Measurements from ENCODE around the gene MFN2.
"Not testable (repeated sequence)": the region's sequence is repeated elsewhere in the genome, so short reads cannot be mapped to it uniquely, and the experiment has no call there.

Gene MFN2

DNA sequence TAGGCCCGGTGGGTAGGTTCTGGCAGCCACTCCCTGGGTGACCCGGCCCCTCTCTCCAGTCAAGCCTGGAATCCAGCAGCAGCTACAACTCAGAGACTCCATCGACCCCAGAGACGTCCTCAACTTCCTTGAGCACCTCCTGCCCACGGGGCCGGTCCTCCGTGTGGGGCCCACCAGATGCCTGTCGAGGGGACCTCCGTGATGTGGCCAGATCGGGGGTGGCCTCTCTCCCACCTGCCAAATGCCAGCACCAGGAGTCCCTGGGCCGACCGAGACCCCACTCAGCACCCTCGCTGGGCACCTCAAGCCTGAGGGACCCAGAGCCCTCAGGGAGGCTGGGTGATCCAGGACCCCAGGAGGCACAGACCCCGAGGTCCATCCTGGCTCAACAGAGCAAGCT, 41.8 kb downstream of the MFN2 start:
- DNase-seq (ENCODE audit: low spot score) = no peak

DNA sequence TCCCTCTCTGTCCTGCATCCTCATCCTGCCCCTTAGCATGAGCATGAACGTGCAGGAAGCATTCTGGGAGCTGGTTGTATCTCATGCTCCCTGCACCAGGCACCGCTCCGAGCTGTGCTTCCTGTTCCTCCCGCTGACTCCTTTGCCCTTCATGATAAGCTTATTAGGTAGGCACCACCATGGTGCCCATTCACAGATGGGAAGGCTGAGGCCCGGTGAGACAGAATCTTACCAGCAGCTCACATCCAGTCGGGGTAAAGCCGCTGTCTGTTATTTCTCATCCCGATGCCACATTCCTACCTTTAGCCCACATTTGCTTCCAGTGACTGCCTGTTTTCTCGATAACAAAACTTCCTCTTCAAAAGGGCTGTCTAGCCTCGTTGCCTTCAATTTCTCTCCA, 46.3 kb downstream of the MFN2 start:
- no peak for DNase-seq (ENCODE audit: low spot score)

DNA sequence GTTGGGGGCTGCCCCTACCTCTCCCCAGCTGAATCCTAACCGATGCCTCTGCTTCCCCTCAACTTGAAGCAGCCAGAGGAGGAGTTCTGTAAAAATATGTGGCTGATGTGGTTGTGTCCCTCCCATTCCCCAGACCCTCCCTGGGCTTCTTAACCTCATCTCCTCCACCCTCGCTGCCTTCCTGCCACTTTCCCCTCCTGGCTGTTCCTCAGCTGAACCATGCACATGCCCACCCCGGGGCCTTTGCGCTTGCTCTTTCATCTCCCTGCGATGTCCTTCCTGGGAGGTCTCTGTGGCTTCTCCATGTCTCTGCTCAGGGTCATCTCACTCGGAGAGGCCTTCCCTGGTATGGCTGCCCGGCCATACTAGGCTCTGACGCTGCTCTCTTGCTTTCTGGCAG, 48.0 kb downstream of the MFN2 start:
- DNase-seq (ENCODE audit: low spot score) = no peak

- no peak for DNase-seq (ENCODE audit: low spot score)
These were observed 48.8 kb downstream of the MFN2 start for GRCh38 chr1:12028957-12029511.

DNA sequence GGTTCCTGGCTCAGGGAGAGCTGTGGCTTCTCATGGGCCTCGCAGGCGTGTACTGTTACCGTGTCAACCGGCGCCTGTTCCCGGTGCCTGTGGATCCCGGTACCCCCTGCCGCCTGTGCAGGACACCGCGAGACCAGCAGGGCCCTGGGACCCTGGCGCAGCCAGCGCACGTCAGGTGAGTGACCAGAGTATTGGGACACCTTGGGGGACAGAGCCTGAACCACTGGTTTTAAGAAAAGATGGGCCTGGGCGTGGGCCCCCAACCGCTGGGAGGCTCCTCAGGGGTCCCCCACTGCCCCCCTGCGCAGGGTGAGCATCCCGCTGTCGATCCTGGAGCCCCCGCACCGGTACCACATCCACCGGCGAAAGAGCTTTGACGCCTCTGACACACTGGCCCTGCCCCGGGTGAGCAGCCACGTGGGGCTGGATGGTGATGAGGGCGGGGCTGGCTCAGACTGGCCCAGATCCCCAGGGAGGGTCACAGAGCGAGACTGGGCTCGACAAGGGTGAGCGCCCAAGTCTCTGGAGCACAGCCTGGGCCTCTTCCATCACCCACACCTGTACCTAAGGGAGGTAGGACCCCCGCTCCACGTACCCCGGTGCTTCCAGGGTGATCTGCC, 49.6 kb downstream of the MFN2 start:
- no peak for DNase-seq (ENCODE audit: low spot score)

DNA sequence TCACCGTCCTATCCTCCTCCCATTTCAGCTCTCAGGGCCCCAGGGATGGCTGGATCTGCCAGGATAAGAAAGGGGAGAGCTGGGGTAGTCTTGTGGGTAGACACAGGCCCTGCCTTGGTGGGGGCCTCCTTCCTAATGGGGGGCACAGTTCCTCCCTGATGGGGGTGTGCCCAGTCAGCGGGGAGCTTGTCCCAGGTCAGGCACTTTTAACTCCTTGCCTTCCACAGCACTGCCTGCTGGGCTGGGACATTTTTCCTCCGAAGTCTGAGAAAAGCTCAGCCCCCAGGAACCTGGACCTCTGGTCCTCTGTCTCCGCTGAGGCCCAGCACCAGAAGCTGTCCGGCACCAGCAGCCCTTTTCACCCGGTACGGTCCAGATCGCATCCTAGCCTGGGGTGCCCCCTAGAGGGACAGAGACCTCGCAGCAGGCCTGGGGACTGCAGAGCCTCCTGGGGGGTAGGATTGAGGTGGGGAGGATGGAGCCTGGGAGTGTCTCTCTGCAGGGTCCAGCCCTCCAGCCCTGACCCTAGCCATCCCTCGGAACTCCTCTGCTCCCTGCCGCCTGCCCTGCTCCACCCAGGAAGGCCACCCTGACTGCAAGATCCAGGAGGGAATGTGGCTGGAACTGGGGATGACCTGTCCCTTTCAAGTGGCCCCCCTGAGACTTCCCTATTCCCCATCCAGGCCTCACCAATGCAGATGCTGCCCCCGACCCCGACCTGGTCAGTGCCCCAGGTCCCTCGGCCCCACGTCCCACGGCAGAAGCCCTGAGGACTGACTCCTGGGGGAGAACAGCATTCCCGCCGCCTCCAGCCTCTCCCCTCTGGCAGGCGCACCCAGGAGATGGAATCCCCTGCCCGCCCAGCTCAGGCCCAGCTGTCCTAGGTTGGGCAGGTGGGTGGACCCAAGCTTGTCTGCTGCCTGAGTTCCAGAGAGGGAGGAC, 51.1 kb downstream of the MFN2 start:
- no peak for DNase-seq (ENCODE audit: low spot score)

- no peak for DNase-seq (ENCODE audit: low spot score)
These were observed 51.9 kb downstream of the MFN2 start for GRCh38 chr1:12032161-12032621.

DNA sequence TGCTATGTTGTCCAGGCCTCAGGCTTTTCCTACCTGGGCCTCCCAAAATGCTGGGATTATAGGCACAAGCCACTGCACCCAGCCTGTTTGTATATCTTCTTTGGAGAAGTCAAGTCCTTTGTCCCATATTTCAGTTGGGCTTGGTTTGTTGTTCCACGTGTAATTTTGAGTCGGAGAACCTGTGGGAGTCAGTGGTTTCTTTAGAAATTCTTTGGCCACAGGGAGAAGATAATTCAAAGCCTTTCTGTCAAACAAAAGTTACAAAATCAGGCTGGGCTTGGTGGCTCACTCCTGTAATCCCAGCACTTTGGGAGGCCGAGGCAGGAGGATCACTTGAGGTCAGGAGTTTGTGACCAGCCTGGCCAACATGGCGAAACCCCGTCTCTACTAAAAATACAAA, 53.2 kb downstream of the MFN2 start:
- DNase-seq (ENCODE audit: low spot score) = not testable (repeated sequence)

GRCh38 chr1:12034381-12034801, 54.1 kb downstream of the MFN2 start:
- no peak for DNase-seq (ENCODE audit: low spot score)

- DNase-seq (ENCODE audit: low spot score) = no peak
These were observed 55.1 kb downstream of the MFN2 start for GRCh38 chr1:12035312-12035711.

GRCh38 chr1:12037486-12038355, 57.5 kb downstream of the MFN2 start:
- DNase-seq (ENCODE audit: low spot score) = no peak

DNA sequence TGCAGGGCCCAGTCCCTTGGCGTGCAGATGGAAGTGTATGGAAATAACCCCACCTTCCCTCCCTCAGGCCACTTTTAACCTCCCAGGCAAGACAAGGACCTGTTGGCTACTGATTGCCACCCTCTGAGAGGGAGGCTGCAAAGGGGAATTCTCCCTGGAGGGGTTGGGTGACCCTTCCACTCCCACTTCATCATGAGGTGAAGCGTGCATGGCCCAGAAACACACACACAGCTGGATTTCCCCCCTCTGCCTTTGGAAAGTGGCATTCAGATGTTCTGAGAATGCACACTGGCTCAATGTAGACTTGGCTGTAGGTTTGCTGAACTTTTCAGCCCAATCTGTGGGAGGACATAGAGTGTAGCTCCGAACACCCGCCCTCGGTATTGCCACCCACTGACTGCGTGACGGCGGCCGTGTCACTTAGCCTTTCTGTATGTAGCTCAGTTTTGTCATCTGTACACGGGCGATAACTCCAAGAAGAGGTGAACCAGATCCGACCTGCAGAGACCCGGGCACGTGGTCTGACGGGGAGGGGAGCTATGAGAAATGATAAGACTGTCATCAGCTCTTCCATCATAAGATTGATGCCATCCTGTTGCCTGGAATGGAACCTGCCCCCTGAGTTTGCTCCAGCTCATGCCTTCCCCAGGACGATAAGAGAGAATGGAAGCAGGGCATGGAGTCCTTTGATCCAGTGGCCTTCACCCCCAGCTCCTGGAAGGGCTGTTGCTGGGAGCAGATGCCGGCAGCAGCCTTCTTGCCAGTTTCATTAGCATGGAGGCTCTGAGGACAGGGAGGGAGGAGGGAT, 58.3 kb downstream of the MFN2 start:
- no peak for DNase-seq (ENCODE audit: low spot score)

GRCh38 chr1:12039164-12039525, 58.9 kb downstream of the MFN2 start:
- DNase-seq (ENCODE audit: low spot score) = no peak

- DNase-seq (ENCODE audit: low spot score) = not testable (repeated sequence)
These were observed 59.7 kb downstream of the MFN2 start for GRCh38 chr1:12039824-12040456.

DNA sequence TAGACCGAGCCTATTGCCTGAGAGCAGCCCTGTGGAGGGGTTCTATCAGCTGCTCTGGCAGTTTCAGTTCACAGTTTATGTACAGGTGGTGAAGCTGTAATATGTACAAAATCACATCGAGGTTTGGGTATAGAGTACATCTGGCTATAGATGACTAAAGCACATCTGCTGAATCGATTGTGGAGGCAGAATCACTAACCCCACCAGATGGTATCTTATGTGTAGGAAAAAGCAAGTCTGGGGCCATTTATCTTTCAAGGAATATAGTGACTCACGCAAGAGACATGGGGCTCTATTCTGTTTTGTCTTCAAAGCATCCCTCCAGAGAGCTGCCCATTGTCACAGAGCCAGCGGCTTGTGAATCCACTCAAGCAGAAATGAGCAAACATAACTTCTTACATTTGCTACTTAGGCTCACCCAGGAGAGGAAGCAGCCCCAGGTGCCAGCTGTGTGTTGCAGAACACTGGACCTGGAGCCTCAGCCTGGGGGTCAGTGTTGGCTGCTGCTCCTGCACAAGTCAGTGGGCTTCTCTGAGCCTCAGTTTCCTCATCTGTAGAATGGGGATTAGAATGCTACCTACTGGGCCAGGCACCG, 60.3 kb downstream of the MFN2 start:
- no peak for DNase-seq (ENCODE audit: low spot score)

DNA sequence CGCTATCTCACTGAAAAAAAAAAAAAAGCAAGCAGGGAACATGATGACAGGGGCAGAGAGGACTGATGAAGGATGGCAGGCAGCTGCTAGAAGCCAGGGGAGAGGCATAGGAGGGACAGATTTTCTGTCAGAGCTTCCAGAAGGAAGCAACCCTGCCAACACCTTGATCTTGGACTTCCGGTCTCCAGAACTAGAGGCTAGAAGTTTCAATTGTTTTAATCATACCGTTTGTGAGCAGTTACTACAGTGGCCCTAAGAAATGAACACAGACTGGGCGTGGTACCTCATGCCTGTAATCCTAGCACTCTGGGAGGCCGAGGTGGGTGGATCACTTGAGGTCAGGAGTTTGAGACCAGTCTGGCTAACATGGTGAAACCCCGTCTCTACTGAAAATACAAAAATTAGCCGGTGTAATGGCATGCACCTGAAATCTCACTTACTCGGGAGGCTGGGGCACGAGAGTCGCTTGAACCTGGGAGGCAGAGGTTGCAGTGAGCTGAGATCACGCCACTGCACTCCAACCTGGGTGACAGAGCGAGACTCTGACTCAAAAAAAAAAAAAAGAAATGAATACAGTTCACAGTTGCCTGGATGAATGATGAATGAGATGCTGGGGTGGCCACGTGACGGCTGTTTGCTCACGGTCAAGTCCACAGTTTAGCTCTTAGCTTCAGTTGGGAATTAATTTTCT, 64.1 kb downstream of the MFN2 start:
- not testable (repeated sequence) for DNase-seq (ENCODE audit: low spot score)

DNA sequence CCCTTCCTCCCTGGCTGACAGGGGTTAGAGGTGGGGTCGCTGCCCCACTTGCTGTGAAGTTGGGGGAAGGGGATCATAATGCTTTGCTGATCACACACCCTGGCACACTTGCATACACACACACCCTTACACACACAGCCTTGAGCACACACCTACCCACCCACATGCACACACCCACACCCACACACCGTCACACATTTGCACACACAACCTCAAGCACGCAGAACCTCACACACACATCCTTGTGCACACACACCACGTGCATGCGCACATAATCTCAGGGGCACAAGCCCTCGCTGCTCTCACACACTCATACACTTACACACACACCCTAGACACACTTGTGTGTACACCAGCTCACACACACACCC, 66.5 kb downstream of the MFN2 start:
- no peak for DNase-seq (ENCODE audit: low spot score)

DNA sequence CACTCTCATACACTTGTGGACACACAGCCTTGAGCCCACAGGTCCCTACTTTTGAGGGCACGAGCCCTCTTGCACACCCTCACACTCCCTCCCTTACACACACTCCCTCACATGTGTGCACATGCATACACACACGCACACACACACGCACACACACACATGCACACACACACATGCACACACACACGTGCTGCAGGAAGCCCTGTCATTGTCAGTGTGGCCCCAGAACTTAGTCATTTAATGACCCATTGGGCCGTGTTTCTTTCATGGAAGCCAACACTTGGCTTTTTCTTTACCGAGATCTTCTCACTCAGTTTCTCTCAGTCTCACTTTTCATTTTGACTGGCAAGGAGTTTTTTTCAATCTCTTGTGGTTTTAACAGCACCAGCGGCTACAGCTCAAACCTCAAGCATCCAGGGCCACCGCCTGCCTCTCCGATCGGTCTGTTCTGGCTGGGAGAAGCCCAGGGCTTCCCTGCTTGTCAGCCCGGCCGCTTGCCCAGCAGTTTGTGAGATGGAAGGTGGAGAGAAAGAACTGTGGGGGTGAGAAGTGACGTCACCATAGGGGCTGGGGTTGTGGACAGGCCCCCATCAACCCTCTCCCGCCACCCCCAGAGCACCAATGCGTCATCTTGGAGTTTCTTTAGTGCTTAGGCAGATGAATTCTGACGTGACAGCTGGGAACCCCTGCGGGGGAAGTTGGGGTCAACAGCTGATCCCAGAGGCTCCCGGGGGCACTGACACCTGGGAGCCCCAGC, 67.1 kb downstream of the MFN2 start:
- no peak for DNase-seq (ENCODE audit: low spot score)

DNA sequence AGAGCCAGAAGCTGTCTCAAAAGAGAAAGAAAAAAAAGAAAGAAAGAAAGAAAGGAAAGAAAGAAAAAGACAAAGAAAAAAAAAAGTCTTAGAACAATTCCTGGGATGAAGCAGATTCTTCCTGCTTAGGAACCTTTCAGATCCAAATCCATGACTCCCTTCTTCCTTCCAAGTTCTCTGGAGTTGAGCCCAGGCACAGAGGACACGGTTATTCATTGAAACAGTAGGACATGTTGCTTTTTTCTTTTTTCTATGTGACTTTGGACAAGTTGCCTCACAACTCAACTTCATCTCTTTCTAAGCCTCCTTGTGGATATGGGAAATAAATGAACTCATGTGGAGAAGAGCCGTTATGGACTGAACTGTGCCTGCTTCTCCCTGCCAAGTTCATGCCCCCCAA, 68.1 kb downstream of the MFN2 start:
- no peak for DNase-seq (ENCODE audit: low spot score)
